Measurements from ENCODE around the gene SPON2. TPM values are rescaled to one million over a fixed set of nuclear protein-coding genes. Genes with fewer than 3 reads are reported as not detected.

The SPON2 gene
- polyA plus RNA-seq, 1 experiment, result 11.6 TPM

GRCh38 chr4:1169171-1169671 is 3.2 kb downstream of the SPON2 start:
- H3K27me3 ChIP-seq (ENCODE audit: control insufficient read depth, insufficient read depth, low read length), result peaks cover 3% of the 10 kb centered on the region; the same call in 1 of the 2 replicates
- DNase-seq (ENCODE audit: low read depth), result no peak
- CTCF ChIA-PET, result interaction anchor here (1.0 to 5.3 kb wide), 5 partner anchors 18 to 96 kb away, joined by 3 to 71 read pairs (median 17); no protein-coding TSS in a partner anchor
- H3K4me3 ChIP-seq (ENCODE audit: low read depth, low read length), result no peak overlapping the region
- peaks cover 3% of the 10 kb centered on the region for H3K36me3 ChIP-seq (ENCODE audit: control insufficient read depth, insufficient read depth, low read length)
- POLR2A ChIA-PET, result no interaction called here
- TF ChIP-seq CTCF (IDR thresholded peaks at IDR 0.05; ENCODE audit: insufficient read depth, low read depth, low read length), result no peak

- Histone ChIP-seq H3K27me3 (ENCODE audit: control insufficient read depth, insufficient read depth, low read length) (peaks cover 3% of the 10 kb centered on the region; the same call in 1 of the 2 replicates), H3K4me3 (ENCODE audit: low read depth, low read length) (no peak overlapping the region), H3K36me3 (ENCODE audit: control insufficient read depth, insufficient read depth, low read length) (peaks cover 3% of the 10 kb centered on the region)
- TF ChIP-seq CTCF (IDR thresholded peaks at IDR 0.05; ENCODE audit: insufficient read depth, low read depth, low read length), result no peak
- DNase-seq (ENCODE audit: low read depth), result no peak
- ChIA-PET POLR2A (no interaction called here), CTCF (interaction anchor here (0.6 to 5.3 kb wide), 15 partner anchors 9 to 97 kb away, joined by 3 to 71 read pairs (median 6); no protein-coding TSS in a partner anchor)
These were observed 3.9 kb downstream of the SPON2 start for GRCh38 chr4:1168191-1169101.

- Histone ChIP-seq H3K36me3 (ENCODE audit: control insufficient read depth, insufficient read depth, low read length) (peaks cover 3% of the 10 kb centered on the region), H3K27me3 (ENCODE audit: control insufficient read depth, insufficient read depth, low read length) (peaks cover 3% of the 10 kb centered on the region; the same call in 1 of the 2 replicates), H3K4me3 (ENCODE audit: low read depth, low read length) (peak overlapping the region; percentile 43)
- ChIA-PET POLR2A (no interaction called here), CTCF (interaction anchor here (0.6 to 5.3 kb wide), 21 partner anchors 10 to 133 kb away, joined by 3 to 71 read pairs (median 3); no protein-coding TSS in a partner anchor)
- DNase-seq (ENCODE audit: low read depth), result no peak
- peak; percentile 94 for TF ChIP-seq CTCF (IDR thresholded peaks at IDR 0.05; ENCODE audit: insufficient read depth, low read depth, low read length)
These were observed 5.0 kb downstream of the SPON2 start for GRCh38 chr4:1167244-1167949.

- CTCF ChIA-PET, result interaction anchor here (0.8 to 5.3 kb wide), 17 partner anchors 9 to 134 kb away, joined by 3 to 71 read pairs (median 4); no protein-coding TSS in a partner anchor
These were observed 5.7 kb downstream of the SPON2 start for GRCh38 chr4:1166509-1167243.

More at GRCh38 chr4:1166509-1167243, 5.7 kb downstream of the SPON2 start:
- DNase-seq (ENCODE audit: low read depth), result no peak
- peaks cover 3% of the 10 kb centered on the region for H3K36me3 ChIP-seq (ENCODE audit: control insufficient read depth, insufficient read depth, low read length)
- no peak overlapping the region for H3K4me3 ChIP-seq (ENCODE audit: low read depth, low read length)
- POLR2A ChIA-PET, result no interaction called here
- peaks cover 3% of the 10 kb centered on the region; the same call in 1 of the 2 replicates for H3K27me3 ChIP-seq (ENCODE audit: control insufficient read depth, insufficient read depth, low read length)
- TF ChIP-seq CTCF (IDR thresholded peaks at IDR 0.05; ENCODE audit: insufficient read depth, low read depth, low read length), result no peak

All from BJ (cell line).